ENCODE results near the gene FBXL3.

DNA sequence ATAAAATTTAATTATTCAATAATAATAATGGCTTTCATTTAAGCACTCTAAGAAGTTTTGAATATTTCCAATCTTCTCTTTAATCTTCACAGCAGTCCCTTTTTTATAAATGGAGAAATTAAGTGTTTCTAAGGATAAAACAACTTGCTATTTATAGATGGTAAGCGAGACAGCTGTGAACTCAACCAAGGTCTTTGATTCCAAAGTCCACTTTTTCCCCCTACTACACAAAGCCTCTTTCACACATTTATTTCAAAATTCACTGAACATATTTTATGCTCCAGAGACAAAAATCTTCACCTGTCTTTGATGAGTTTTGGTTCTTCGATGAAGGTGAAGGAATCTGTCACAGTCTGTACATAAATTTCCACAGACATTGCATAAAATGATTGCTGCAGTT is 34.4 kb upstream of the FBXL3 start:
- TF ChIP-seq ZNF354B (CRISPR knock-in tag; IDR thresholded peaks at IDR 0.05) = no peak
- TF ChIP-seq ATF2 (CRISPR knock-in tag; IDR thresholded peaks at IDR 0.05) = no peak
- no peak for TF ChIP-seq CBX5 (CRISPR knock-in tag; IDR thresholded peaks at IDR 0.05; ENCODE audit: borderline replicate concordance)
- no peak for TF ChIP-seq ESRRA (CRISPR knock-in tag; IDR thresholded peaks at IDR 0.05; ENCODE audit: low read depth)
- no peak for TF ChIP-seq ZNF512 (CRISPR knock-in tag; IDR thresholded peaks at IDR 0.05)
- TF ChIP-seq ZNF274 (CRISPR knock-in tag; IDR thresholded peaks at IDR 0.05) = no peak
- TF ChIP-seq POLR2A (IDR thresholded peaks at IDR 0.05; ENCODE audit: insufficient read depth in 1 of 2, low read depth in 2 of 2, low read length in 2 of 2) = no peak
- TF ChIP-seq JUN (CRISPR knock-in tag; IDR thresholded peaks at IDR 0.05) = no peak
- TF ChIP-seq BHLHE40 (IDR thresholded peaks at IDR 0.05; ENCODE audit: low read length) = no peak
- TF ChIP-seq ETV6 (CRISPR knock-in tag; conservative IDR thresholded peaks at IDR 0.05) = no peak
- TF ChIP-seq ZNF3 (CRISPR knock-in tag; IDR thresholded peaks at IDR 0.05) = no peak
- TF ChIP-seq RFX5 (IDR thresholded peaks at IDR 0.05; ENCODE audit: low read depth, low read length) = no peak

All from HepG2 (cell line).